ENCODE measurements around the gene DRAM2. TPM values are rescaled to one million over a fixed set of nuclear protein-coding genes. Genes with fewer than 3 reads are reported as not detected.

DRAM2 gene
- total RNA-seq, 2 donors from 2014 or later: 24.9 to 25.7 TPM

- intact Hi-C loops (cut with DNase I): loop anchor here in 1 of 2 donors (5.0 kb wide), 1 partner anchor 199 kb away; no protein-coding TSS in a partner anchor
- no peak for DNase-seq (ENCODE audit: low spot score)
Observed at GRCh38 chr1:111147948-111148347, 8.1 kb upstream of the DRAM2 start.

GRCh38 chr1:111145963-111146768 lies 6.3 kb upstream of the DRAM2 start:
- DNase-seq (ENCODE audit: low spot score): no peak
- intact Hi-C loops (cut with DNase I): loop anchor here in 1 of 2 donors (5.0 kb wide), 1 partner anchor 201 kb away; no protein-coding TSS in a partner anchor

- intact Hi-C loops (cut with DNase I): loop anchor here in 1 of 2 donors (5.0 kb wide), 1 partner anchor 202 kb away; no protein-coding TSS in a partner anchor
Observed at GRCh38 chr1:111145542-111145941, 5.6 kb upstream of the DRAM2 start.

GRCh38 chr1:111142356-111142975 lies 2.6 kb upstream of the DRAM2 start:
- no peak for DNase-seq (ENCODE audit: low spot score)
- intact Hi-C loops (cut with DNase I): no loop called here

More at GRCh38 chr1:111145542-111145941, 5.6 kb upstream of the DRAM2 start:
- DNase-seq (ENCODE audit: low spot score): no peak

GRCh38 chr1:111141245-111142220 lies 1.6 kb upstream of the DRAM2 start:
- DNase-seq (ENCODE audit: low spot score): no peak
- intact Hi-C loops (cut with DNase I): no loop called here

- intact Hi-C loops (cut with DNase I): no loop called here
- no peak for DNase-seq (ENCODE audit: low spot score)
Observed at GRCh38 chr1:111140680-111140967, 731 bp upstream of the DRAM2 start.

- peak; percentile 81 for DNase-seq (ENCODE audit: low spot score)
- intact Hi-C loops (cut with DNase I): loop anchor here in 1 of 2 donors (5.0 kb wide), 1 partner anchor 553 kb away; no protein-coding TSS in a partner anchor
Observed at GRCh38 chr1:111139324-111139955, 453 bp downstream of the DRAM2 start.

- no peak for DNase-seq (ENCODE audit: low spot score)
Observed at GRCh38 chr1:111133866-111134265, 6.0 kb downstream of the DRAM2 start.

GRCh38 chr1:111131693-111132092 lies 8.2 kb downstream of the DRAM2 start:
- intact Hi-C loops (cut with DNase I): no loop called here
- no peak for DNase-seq (ENCODE audit: low spot score)

More at GRCh38 chr1:111133866-111134265, 6.0 kb downstream of the DRAM2 start:
- intact Hi-C loops (cut with DNase I): no loop called here

- intact Hi-C loops (cut with DNase I): no loop called here
- DNase-seq (ENCODE audit: low spot score): no peak
Observed at GRCh38 chr1:111129376-111129775, 10.5 kb downstream of the DRAM2 start.

- no peak for DNase-seq (ENCODE audit: low spot score)
- intact Hi-C loops (cut with DNase I): no loop called here
Observed at GRCh38 chr1:111127923-111128643, 11.8 kb downstream of the DRAM2 start.

GRCh38 chr1:111126354-111126753 lies 13.5 kb downstream of the DRAM2 start:
- DNase-seq (ENCODE audit: low spot score): no peak
- intact Hi-C loops (cut with DNase I): no loop called here

GRCh38 chr1:111116496-111116895 lies 23.4 kb downstream of the DRAM2 start:
- intact Hi-C loops (cut with DNase I): no loop called here
- DNase-seq (ENCODE audit: low spot score): no peak

- no peak for DNase-seq (ENCODE audit: low spot score)
- intact Hi-C loops (cut with DNase I): no loop called here
Observed at GRCh38 chr1:111110197-111110899, 29.5 kb downstream of the DRAM2 start.

- intact Hi-C loops (cut with DNase I): no loop called here
- DNase-seq (ENCODE audit: low spot score): no peak
Observed at GRCh38 chr1:111104981-111105380, 34.9 kb downstream of the DRAM2 start.

GRCh38 chr1:111101854-111102642 lies 37.8 kb downstream of the DRAM2 start:
- no peak for DNase-seq (ENCODE audit: low spot score)
- intact Hi-C loops (cut with DNase I): no loop called here

- intact Hi-C loops (cut with DNase I): no loop called here
- no peak for DNase-seq (ENCODE audit: low spot score)
Observed at GRCh38 chr1:111099289-111099688, 40.6 kb downstream of the DRAM2 start.

All from posterior vena cava (tissue), 2 donors.